Esophagus muscularis mucosa (tissue), 4 donors: ENCODE results near the gene LPXN.

Experiments
- EP300 ChIP-seq: sonication (generic); formaldehyde crosslinking; IDR thresholded peaks from one replicate; pipeline ENCODE4 v1.6.1; 2017; ENCODE audit warnings: antibody characterized with exemption
- POLR2A ChIP-seq: fragments of 450-650 bp; IDR thresholded peaks from one replicate; pipeline ENCODE4 v1.6.1; 2017; ENCODE audit warnings: antibody characterized with exemption, moderate library complexity, mild to moderate bottlenecking, low read depth
- TF ChIP-seq, protein P1 (sequence below), 3 experiments: fragments of 200-600 bp in 2 of 3; fragments of 450-650 bp in 1 of 3; sonication (generic) in 2 of 3; IDR thresholded peaks; one replicate each; pipeline ENCODE4 v1.5.1; 2017 to 2019; ENCODE audit warnings: antibody characterized with exemption in 3 of 3, mild to moderate bottlenecking in 2 of 3, moderate library complexity in 1 of 3

GRCh38 chr11:58495906-58496305 is 79.8 kb downstream of the LPXN start:
- TF ChIP-seq, protein P1, sequence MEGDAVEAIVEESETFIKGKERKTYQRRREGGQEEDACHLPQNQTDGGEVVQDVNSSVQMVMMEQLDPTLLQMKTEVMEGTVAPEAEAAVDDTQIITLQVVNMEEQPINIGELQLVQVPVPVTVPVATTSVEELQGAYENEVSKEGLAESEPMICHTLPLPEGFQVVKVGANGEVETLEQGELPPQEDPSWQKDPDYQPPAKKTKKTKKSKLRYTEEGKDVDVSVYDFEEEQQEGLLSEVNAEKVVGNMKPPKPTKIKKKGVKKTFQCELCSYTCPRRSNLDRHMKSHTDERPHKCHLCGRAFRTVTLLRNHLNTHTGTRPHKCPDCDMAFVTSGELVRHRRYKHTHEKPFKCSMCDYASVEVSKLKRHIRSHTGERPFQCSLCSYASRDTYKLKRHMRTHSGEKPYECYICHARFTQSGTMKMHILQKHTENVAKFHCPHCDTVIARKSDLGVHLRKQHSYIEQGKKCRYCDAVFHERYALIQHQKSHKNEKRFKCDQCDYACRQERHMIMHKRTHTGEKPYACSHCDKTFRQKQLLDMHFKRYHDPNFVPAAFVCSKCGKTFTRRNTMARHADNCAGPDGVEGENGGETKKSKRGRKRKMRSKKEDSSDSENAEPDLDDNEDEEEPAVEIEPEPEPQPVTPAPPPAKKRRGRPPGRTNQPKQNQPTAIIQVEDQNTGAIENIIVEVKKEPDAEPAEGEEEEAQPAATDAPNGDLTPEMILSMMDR (IDR thresholded peaks at IDR 0.05): no peak
- no peak for TF ChIP-seq POLR2A
- no peak for TF ChIP-seq EP300
